MCF 10A (cell line): ENCODE data around the gene ICOS. TPM values are rescaled to one million over a fixed set of nuclear protein-coding genes. Genes with fewer than 3 reads are reported as not detected.

Experiments used
- BruUV-seq: library from RNA; stranded (reverse); fragments of 400-500 nt; replicated peaks from 2 replicates; lab custom pipeline; 2021; lab: Mats Ljungman, UMichigan
- CTCF ChIA-PET: fragments of 300-600 bp; sonication (Branson Sonifier 250); formaldehyde crosslinking; extraction: SDS; loops from one replicate; lab custom pipeline; 2021; ENCODE audit warnings: antibody characterized with exemption, inconsistent platforms; lab: Yijun Ruan, JAX
- POLR2A ChIA-PET: fragments of 300-600, 350-650 bp; sonication (Branson Sonifier 250); formaldehyde crosslinking; extraction: SDS; loops from one replicate; lab custom pipeline; 2020; ENCODE audit warnings: antibody characterized with exemption, inconsistent platforms; lab: Yijun Ruan, JAX
- DNase-seq: peaks from one replicate; pipeline ENCODE4 v3.0.0-alpha.2; 2018; ENCODE audit not compliant: unreplicated experiment
- H3K27ac Mint-ChIP-seq: one replicate; pipeline ENCODE4 v1.8.0; 2022; ENCODE audit warnings: mild to moderate bottlenecking, low read depth, mixed read lengths; ENCODE audit not compliant: unreplicated experiment
- H3K27me3 Mint-ChIP-seq: one replicate; pipeline ENCODE4 v1.8.0; 2022; ENCODE audit warnings: mixed read lengths; ENCODE audit not compliant: insufficient read depth, unreplicated experiment
- H3K36me3 Mint-ChIP-seq: one replicate; pipeline ENCODE4 v1.8.0; 2022; ENCODE audit warnings: mild to moderate bottlenecking, moderate library complexity, mixed read lengths; ENCODE audit not compliant: insufficient read depth, unreplicated experiment
- H3K4me1 Mint-ChIP-seq: one replicate; pipeline ENCODE4 v1.8.0; 2022; ENCODE audit warnings: mixed read lengths; ENCODE audit not compliant: insufficient read depth, unreplicated experiment
- H3K4me3 Mint-ChIP-seq: one replicate; pipeline ENCODE4 v1.8.0; 2022; ENCODE audit warnings: mild to moderate bottlenecking, moderate library complexity, mixed read lengths; ENCODE audit not compliant: unreplicated experiment
- H3K9me3 Mint-ChIP-seq: one replicate; pipeline ENCODE4 v1.8.0; 2022; ENCODE audit warnings: mixed read lengths; ENCODE audit not compliant: unreplicated experiment
- intact Hi-C: fragments of 100-400 bp; cut with micrococcal nuclease; formaldehyde crosslinking; loops from 2 replicates; pipeline ENCODE4 v1.14.1; 2022
- total RNA-seq: library from RNA; stranded (reverse); gene quantifications from 2 replicates; pipeline ENCODE4 v1.2.3, GENCODE V29; 2022
- TF ChIP-seq, protein P1 (sequence below): fragments of 200-600 bp; IDR thresholded peaks from one replicate; pipeline ENCODE4 v1.8.0; 2022; ENCODE audit warnings: antibody characterized with exemption, mild to moderate bottlenecking; ENCODE audit not compliant: unreplicated experiment

Gene ICOS
- total RNA-seq, 1 experiment from 2014 or later, result not detected

DNA sequence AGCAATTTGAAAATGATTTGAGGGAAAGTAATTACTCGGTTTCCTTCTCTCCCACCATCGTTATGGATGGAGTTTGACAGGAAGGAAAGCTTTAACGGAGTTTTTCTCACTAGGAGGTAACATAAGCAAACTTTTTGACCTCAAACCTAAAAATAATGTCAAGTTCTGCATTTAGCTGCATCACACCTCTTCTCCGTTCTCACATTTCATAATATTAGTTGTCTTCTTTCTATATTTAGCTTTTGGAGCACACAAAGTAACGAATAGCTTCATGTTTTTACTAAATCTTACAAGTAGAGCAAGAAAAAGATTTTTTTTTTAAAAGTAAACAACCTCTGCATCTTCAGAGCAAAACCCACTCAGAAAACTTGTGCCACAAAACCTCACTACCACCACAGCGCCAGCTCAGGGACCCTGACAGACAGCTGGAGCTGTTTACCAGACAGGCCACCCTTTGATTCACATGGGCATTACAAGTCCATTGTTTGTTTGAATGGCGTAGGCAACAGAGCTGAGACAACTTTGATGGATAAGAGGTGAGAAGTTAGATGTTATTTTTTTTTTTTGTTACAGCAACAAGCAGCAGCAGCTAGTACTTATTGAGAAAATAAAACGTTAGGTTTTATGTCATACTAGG, 21.9 kb upstream of the ICOS start:
- Mint-ChIP-seq H3K27ac (no peak overlapping the region), H3K27me3 (peaks cover 35% of the 10 kb centered on the region), H3K9me3 (no peaks in the 10 kb centered on the region), H3K36me3 (no peaks in the 10 kb centered on the region), H3K4me1 (no peaks in the 10 kb centered on the region), H3K4me3 (no peak overlapping the region)
- no TSS peak for BruUV-seq
- intact Hi-C loops, result no loop called here
- CTCF ChIA-PET, result interaction anchor here (0.6 kb wide), 2 partner anchors 453 to 820 kb away, joined by 3 to 4 read pairs; no protein-coding TSS in a partner anchor
- DNase-seq, result no peak
- TF ChIP-seq, protein P1, sequence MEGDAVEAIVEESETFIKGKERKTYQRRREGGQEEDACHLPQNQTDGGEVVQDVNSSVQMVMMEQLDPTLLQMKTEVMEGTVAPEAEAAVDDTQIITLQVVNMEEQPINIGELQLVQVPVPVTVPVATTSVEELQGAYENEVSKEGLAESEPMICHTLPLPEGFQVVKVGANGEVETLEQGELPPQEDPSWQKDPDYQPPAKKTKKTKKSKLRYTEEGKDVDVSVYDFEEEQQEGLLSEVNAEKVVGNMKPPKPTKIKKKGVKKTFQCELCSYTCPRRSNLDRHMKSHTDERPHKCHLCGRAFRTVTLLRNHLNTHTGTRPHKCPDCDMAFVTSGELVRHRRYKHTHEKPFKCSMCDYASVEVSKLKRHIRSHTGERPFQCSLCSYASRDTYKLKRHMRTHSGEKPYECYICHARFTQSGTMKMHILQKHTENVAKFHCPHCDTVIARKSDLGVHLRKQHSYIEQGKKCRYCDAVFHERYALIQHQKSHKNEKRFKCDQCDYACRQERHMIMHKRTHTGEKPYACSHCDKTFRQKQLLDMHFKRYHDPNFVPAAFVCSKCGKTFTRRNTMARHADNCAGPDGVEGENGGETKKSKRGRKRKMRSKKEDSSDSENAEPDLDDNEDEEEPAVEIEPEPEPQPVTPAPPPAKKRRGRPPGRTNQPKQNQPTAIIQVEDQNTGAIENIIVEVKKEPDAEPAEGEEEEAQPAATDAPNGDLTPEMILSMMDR, result no peak
- POLR2A ChIA-PET, result interaction anchor here (1.2 kb wide), 1 partner anchor 44 kb away, joined by 3 read pairs; no protein-coding TSS in a partner anchor

DNA sequence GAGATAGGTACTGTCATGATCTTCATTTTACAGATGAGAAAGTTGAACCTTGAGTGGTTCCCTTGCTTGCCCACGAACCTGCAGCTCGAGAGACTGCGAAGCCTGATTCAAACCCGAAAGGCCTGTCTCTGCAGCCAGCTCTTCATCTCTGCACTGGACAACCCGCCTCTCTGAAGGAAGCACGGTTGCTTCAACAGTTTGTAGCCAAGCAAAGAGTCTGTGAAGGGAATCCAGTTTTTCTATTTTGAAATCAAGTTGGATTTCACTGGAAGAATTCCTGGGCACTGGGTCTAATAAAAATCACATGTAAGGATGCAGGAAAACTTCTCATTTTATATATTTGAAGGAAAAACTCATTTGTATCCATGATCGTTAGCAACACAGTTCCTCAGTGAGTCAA, 21.3 kb upstream of the ICOS start:
- CTCF ChIA-PET, result interaction anchor here (0.6 kb wide), 1 partner anchor 249 kb away, joined by 3 read pairs; no protein-coding TSS in a partner anchor
- TF ChIP-seq, protein P1, result no peak
- no TSS peak for BruUV-seq
- H3K9me3 Mint-ChIP-seq, result no peaks in the 10 kb centered on the region
- no peak for DNase-seq
- H3K4me1 Mint-ChIP-seq, result no peaks in the 10 kb centered on the region
- H3K4me3 Mint-ChIP-seq, result no peak overlapping the region
- H3K27me3 Mint-ChIP-seq, result peaks cover 35% of the 10 kb centered on the region
- POLR2A ChIA-PET, result interaction anchor here (1.2 kb wide), 1 partner anchor 43 kb away, joined by 3 read pairs; no protein-coding TSS in a partner anchor
- intact Hi-C loops, result no loop called here
- H3K27ac Mint-ChIP-seq, result no peak overlapping the region
- no peaks in the 10 kb centered on the region for H3K36me3 Mint-ChIP-seq

- peaks cover 35% of the 10 kb centered on the region for H3K27me3 Mint-ChIP-seq
- no peaks in the 10 kb centered on the region for H3K36me3 Mint-ChIP-seq
- H3K4me1 Mint-ChIP-seq, result no peaks in the 10 kb centered on the region
- no peak overlapping the region for H3K27ac Mint-ChIP-seq
- intact Hi-C loops, result no loop called here
- TF ChIP-seq, protein P1, result no peak
- CTCF ChIA-PET, result interaction anchor here (0.6 kb wide), 2 partner anchors 34 to 1341 kb away, joined by 3 read pairs; no protein-coding TSS in a partner anchor
- POLR2A ChIA-PET, result no interaction called here
- no peak for DNase-seq
- H3K9me3 Mint-ChIP-seq, result no peaks in the 10 kb centered on the region
- no TSS peak for BruUV-seq
- H3K4me3 Mint-ChIP-seq, result no peak overlapping the region
These were observed 19.8 kb upstream of the ICOS start for GRCh38 chr2:203916756-203917155.

DNA sequence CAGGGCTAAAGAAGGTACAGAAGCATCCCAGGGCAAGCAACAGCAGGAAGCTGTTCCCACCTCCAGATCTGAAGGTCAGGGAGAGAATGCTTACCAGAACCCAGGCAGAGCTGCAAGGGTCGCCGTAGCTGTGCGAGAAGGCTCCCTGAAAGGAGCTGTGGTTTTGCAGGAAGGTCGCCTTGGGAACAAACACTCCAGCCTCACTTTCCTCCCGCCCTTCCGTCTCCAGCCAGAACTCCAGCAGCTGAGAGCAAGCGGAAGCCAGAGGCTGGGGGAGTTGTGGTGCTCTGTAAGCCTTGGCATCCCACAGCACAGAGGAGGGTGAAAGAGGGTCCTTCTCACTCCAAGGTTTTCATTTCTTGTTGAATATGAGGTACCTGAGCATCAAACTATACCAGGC, 18.3 kb upstream of the ICOS start:
- BruUV-seq, result no TSS peak
- H3K36me3 Mint-ChIP-seq, result no peaks in the 10 kb centered on the region
- intact Hi-C loops, result no loop called here
- H3K9me3 Mint-ChIP-seq, result no peaks in the 10 kb centered on the region
- ChIA-PET CTCF (interaction anchor here (0.6 to 1.4 kb wide), 6 partner anchors 9 to 490 kb away, joined by 3 to 5 read pairs (median 3); no protein-coding TSS in a partner anchor), POLR2A (no interaction called here)
- no peak overlapping the region for H3K27ac Mint-ChIP-seq
- H3K27me3 Mint-ChIP-seq, result peaks cover 46% of the 10 kb centered on the region
- TF ChIP-seq, protein P1, result no peak
- no peaks in the 10 kb centered on the region for H3K4me1 Mint-ChIP-seq
- no peak for DNase-seq
- no peak overlapping the region for H3K4me3 Mint-ChIP-seq
